PFSK-1 (cell line): Measurements from ENCODE around the gene STRA8.

Experiments
- FOXP2 ChIP-seq: optimal IDR thresholded peaks from 2 replicates; pipeline ENCODE3; 2011; ENCODE audit warnings: borderline replicate concordance, control low read depth, inconsistent platforms; ENCODE audit not compliant: insufficient read depth; ENCODE audit errors: extremely low read length, extremely low read depth
- POLR2AphosphoS5 ChIP-seq: IDR thresholded peaks from 2 replicates; pipeline ENCODE4 v1.6.1; 2012; ENCODE audit warnings: low read depth, mild to moderate bottlenecking, control low read depth, low read length, moderate library complexity
- REST ChIP-seq, 2 experiments: IDR thresholded peaks; 2 replicates each; pipeline versions ENCODE4 v1.6.1 to v1.8.0; 2011 to 2012; ENCODE audit warnings: low read depth in 2 of 2, low read length in 2 of 2, control low read depth in 1 of 2, inconsistent platforms in 1 of 2, mild to moderate bottlenecking in 1 of 2, moderate library complexity in 1 of 2; ENCODE audit not compliant: insufficient read depth in 1 of 2
- SIN3A ChIP-seq: IDR thresholded peaks from 2 replicates; pipeline ENCODE4 v1.6.1; 2012; ENCODE audit warnings: mild to moderate bottlenecking, low read length, moderate library complexity, borderline replicate concordance; ENCODE audit not compliant: insufficient read depth
- TAF1 ChIP-seq: IDR thresholded peaks from 2 replicates; pipeline ENCODE4 v1.6.1; 2012; ENCODE audit warnings: low read length, control low read depth, borderline replicate concordance; ENCODE audit not compliant: insufficient read depth

STRA8 gene

GRCh38 chr7:135232720-135233119 lies 918 bp upstream of the STRA8 start:
- TF ChIP-seq REST (IDR thresholded peaks at IDR 0.05; ENCODE audit: insufficient read depth in 1 of 2, low read depth in 2 of 2, low read length in 2 of 2) (no peak), SIN3A (no peak)

GRCh38 chr7:135234727-135235126 lies 1.1 kb downstream of the STRA8 start:
- TF ChIP-seq POLR2AphosphoS5 (no peak), TAF1 (no peak), REST (IDR thresholded peaks at IDR 0.05; ENCODE audit: insufficient read depth in 1 of 2, low read depth in 2 of 2, low read length in 2 of 2) (no peak), FOXP2 (no peak), SIN3A (no peak)

- TF ChIP-seq REST (IDR thresholded peaks at IDR 0.05; ENCODE audit: insufficient read depth in 1 of 2, low read depth in 2 of 2, low read length in 2 of 2) (no peak), SIN3A (no peak), FOXP2 (no peak), TAF1 (no peak), POLR2AphosphoS5 (no peak)
These were observed 2.2 kb downstream of the STRA8 start for GRCh38 chr7:135235841-135236240.

GRCh38 chr7:135236727-135237126 lies 3.1 kb downstream of the STRA8 start:
- no peak for TF ChIP-seq REST (IDR thresholded peaks at IDR 0.05; ENCODE audit: insufficient read depth in 1 of 2, low read depth in 2 of 2, low read length in 2 of 2)
- no peak for TF ChIP-seq FOXP2
- TF ChIP-seq SIN3A = no peak
- TF ChIP-seq POLR2AphosphoS5 = no peak
- TF ChIP-seq TAF1 = no peak

GRCh38 chr7:135238112-135238744 lies 4.6 kb downstream of the STRA8 start:
- TF ChIP-seq SIN3A (no peak), FOXP2 (no peak), REST (IDR thresholded peaks at IDR 0.05; ENCODE audit: insufficient read depth in 1 of 2, low read depth in 2 of 2, low read length in 2 of 2) (no peak), POLR2AphosphoS5 (no peak), TAF1 (no peak)
